ENCODE data around the gene RNF213.
"Not testable (repeated sequence)": the region's sequence is repeated elsewhere in the genome, so short reads cannot be mapped to it uniquely, and the experiment has no call there.

DNA sequence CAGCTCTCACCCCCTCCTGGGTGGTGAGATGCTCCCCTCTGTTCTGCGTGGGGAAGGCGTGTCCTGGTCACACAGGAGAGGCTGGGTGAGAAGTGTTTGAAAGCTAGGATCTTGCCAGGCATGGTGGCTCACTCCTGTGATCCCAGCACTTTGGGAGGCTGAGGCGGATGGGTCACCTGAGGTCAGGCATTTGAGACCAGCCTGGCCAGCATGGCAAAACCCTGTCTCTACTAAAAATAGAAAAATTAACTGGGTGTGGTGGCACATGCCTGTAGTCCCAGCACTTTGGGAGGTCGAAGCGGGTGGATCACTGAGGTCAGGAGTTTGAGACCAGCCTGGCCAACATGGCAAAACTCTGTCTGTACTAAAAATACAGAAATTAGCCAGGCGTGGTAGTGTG is 16.2 kb upstream of the RNF213 start:
- not testable (repeated sequence) for TF ChIP-seq POLR2A (IDR thresholded peaks at IDR 0.05)
- TF ChIP-seq, protein P1, sequence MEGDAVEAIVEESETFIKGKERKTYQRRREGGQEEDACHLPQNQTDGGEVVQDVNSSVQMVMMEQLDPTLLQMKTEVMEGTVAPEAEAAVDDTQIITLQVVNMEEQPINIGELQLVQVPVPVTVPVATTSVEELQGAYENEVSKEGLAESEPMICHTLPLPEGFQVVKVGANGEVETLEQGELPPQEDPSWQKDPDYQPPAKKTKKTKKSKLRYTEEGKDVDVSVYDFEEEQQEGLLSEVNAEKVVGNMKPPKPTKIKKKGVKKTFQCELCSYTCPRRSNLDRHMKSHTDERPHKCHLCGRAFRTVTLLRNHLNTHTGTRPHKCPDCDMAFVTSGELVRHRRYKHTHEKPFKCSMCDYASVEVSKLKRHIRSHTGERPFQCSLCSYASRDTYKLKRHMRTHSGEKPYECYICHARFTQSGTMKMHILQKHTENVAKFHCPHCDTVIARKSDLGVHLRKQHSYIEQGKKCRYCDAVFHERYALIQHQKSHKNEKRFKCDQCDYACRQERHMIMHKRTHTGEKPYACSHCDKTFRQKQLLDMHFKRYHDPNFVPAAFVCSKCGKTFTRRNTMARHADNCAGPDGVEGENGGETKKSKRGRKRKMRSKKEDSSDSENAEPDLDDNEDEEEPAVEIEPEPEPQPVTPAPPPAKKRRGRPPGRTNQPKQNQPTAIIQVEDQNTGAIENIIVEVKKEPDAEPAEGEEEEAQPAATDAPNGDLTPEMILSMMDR (IDR thresholded peaks at IDR 0.05): not testable (repeated sequence)
